Measurements from ENCODE around the gene TUBB. TPM values are rescaled to one million over a fixed set of nuclear protein-coding genes. Genes with fewer than 3 reads are reported as not detected.
"Not testable (repeated sequence)": the region's sequence is repeated elsewhere in the genome, so short reads cannot be mapped to it uniquely, and the experiment has no call there.

Gene TUBB
- total and polyA plus RNA-seq, 3 experiments from 2014 or later: 136 to 1,639 (median 1,610) TPM

GRCh38 chr6:30716879-30717128, 3.3 kb upstream of the TUBB start:
- H3K27me3 Mint-ChIP-seq: peaks cover 0 to 2% of the 10 kb centered on the region in 2 donors
- H3K36me3 Mint-ChIP-seq: peaks cover 11 to 57% (median 16%) of the 10 kb centered on the region in 3 donors
- H3K4me1 ChIP-seq (ENCODE audit: insufficient read depth, low read length): peaks cover 22% of the 10 kb centered on the region
- H3K27me3 ChIP-seq (ENCODE audit: insufficient read depth, low read length, poor library complexity, severe bottlenecking): no peaks in the 10 kb centered on the region
- peak overlapping the region; percentile 92 to 100 (median 99) for H3K27ac Mint-ChIP-seq
- ChIA-PET CTCF (interaction anchor here (0.7 to 17.1 kb wide), 11 partner anchors 10 to 235 kb away, joined by 3 to 697 read pairs (median 4); partner anchors contain the start of genes DHX16, IER3, MRPS18B and PPP1R10), POLR2A (interaction anchor here (0.7 to 7.4 kb wide), 17 partner anchors 15 to 223 kb away, joined by 3 to 70 read pairs (median 5); partner anchors contain the start of genes DHX16, GNL1, MRPS18B and PPP1R10)
- H3K9me3 Mint-ChIP-seq: no peaks in the 10 kb centered on the region
- H3K4me1 Mint-ChIP-seq: peaks cover 45 to 65% (median 49%) of the 10 kb centered on the region in 3 donors
- no peak for DNase-seq
- peak overlapping the region; percentile 92 for H3K27ac ChIP-seq (ENCODE audit: low read depth, low read length)
- H3K4me3 Mint-ChIP-seq: peak overlapping the region; percentile 90 to 98 (median 94)
- no peaks in the 10 kb centered on the region for H3K9me3 ChIP-seq (ENCODE audit: low read length)
- H3K36me3 ChIP-seq (ENCODE audit: insufficient read depth, low read length): peaks cover 20% of the 10 kb centered on the region
- peak overlapping the region; percentile 81 for H3K4me3 ChIP-seq (ENCODE audit: low read length)

- ChIA-PET POLR2A (interaction anchor here (0.5 to 7.4 kb wide), 21 partner anchors 13 to 224 kb away, joined by 3 to 70 read pairs (median 4); partner anchors contain the start of genes DHX16, GNL1, MRPS18B and PPP1R10), CTCF (interaction anchor here (0.7 to 17.1 kb wide), 11 partner anchors 10 to 235 kb away, joined by 3 to 697 read pairs (median 4); partner anchors contain the start of genes DHX16, IER3, MRPS18B and PPP1R10)
- H3K27ac ChIP-seq (ENCODE audit: low read depth, low read length): peak within 1 kb of the TSS; percentile 92
- H3K9me3 ChIP-seq (ENCODE audit: low read length): no peaks in the 10 kb centered on the region
- Mint-ChIP-seq H3K27ac (peak within 1 kb of the TSS; percentile 92 to 100 (median 99)), H3K4me3 (peak within 1 kb of the TSS; percentile 90 to 98 (median 94)), H3K4me1 (peaks cover 45 to 64% (median 46%) of the 10 kb centered on the region in 3 donors), H3K9me3 (no peaks in the 10 kb centered on the region), H3K36me3 (peaks cover 11 to 53% (median 14%) of the 10 kb centered on the region in 3 donors), H3K27me3 (peaks cover 0 to 2% of the 10 kb centered on the region in 2 donors)
- H3K27me3 ChIP-seq (ENCODE audit: insufficient read depth, low read length, poor library complexity, severe bottlenecking): no peaks in the 10 kb centered on the region
- H3K36me3 ChIP-seq (ENCODE audit: insufficient read depth, low read length): peaks cover 15% of the 10 kb centered on the region
- DNase-seq: peak; percentile 97 to 100 (median 99)
- peaks cover 20% of the 10 kb centered on the region for H3K4me1 ChIP-seq (ENCODE audit: insufficient read depth, low read length)
- H3K4me3 ChIP-seq (ENCODE audit: low read length): peak within 1 kb of the TSS; percentile 85
Observed at GRCh38 chr6:30717129-30717844, 2.9 kb upstream of the TUBB start, which contains the start of gene MDC1. Gene MDC1 (minus strand): TSS chr6:30717281. CDS start chr6:30715175, 2,106 bp downstream.

DNA sequence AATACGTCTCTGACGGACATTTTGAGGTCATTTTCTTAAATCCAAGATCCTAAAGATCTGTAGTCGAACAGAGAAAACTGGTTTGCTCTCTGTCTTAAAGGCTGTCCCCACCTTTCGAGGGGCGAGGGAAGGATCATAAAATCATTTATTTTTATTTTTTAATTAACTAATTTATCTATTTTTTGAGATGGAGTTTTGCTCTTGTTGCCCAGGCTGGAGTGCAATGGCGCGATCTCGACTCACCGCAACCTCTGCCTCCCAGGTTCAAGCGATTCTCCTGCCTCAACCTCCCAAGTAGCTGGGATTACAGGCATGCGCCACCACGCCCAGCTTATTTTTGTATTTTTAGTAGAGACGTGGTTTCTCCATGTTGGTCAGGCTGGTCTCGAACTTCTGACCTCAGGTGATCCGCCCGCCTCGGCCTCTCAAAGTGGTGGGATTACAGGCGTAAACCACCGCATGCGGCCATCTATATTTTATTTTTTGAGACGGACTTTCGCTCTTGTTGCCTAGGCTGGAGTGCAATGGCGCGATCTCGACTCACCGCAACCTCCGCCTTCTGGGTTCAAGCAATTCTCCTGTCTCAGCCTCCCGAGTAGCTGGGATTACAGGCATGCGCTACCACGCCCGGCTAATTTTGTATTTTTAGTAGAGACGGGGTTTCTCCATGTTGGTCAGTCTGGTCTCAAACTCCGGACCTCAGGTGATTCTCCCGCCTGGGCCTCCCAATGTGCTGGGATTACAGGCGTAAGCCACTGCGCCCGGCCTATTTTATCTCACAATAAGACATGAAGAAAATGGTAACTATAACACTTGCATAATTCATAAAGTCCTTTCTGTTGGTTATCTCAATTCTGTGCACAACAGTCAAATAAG, 2.1 kb upstream of the TUBB start:
- Histone ChIP-seq H3K27ac (ENCODE audit: low read depth, low read length) (peak overlapping the region; percentile 76), H3K4me1 (ENCODE audit: insufficient read depth, low read length) (peaks cover 24% of the 10 kb centered on the region), H3K36me3 (ENCODE audit: insufficient read depth, low read length) (peaks cover 11% of the 10 kb centered on the region), H3K4me3 (ENCODE audit: low read length) (peak overlapping the region; percentile 85)
- DNase-seq; H3K27me3 ChIP-seq (ENCODE audit: insufficient read depth, low read length, poor library complexity, severe bottlenecking); H3K27me3 Mint-ChIP-seq; H3K9me3 ChIP-seq (ENCODE audit: low read length); H3K9me3 Mint-ChIP-seq: not testable (repeated sequence)
- H3K4me1 Mint-ChIP-seq: peaks cover 46 to 64% (median 48%) of the 10 kb centered on the region in 3 donors
- POLR2A ChIA-PET: interaction anchor here (0.8 to 7.4 kb wide), 17 partner anchors 12 to 225 kb away, joined by 3 to 142 read pairs (median 6); partner anchors contain the start of genes DHX16, GNL1, MRPS18B and PPP1R10
- peak overlapping the region; percentile 98 to 100 (median 99) for H3K27ac Mint-ChIP-seq
- peaks cover 7 to 51% (median 15%) of the 10 kb centered on the region in 3 donors for H3K36me3 Mint-ChIP-seq
- CTCF ChIA-PET: interaction anchor here (1.1 to 17.1 kb wide), 5 partner anchors 13 to 236 kb away, joined by 3 to 697 read pairs (median 6); partner anchors contain the start of genes DHX16, MRPS18B and PPP1R10
- peak overlapping the region; percentile 90 to 98 (median 97) for H3K4me3 Mint-ChIP-seq

DNA sequence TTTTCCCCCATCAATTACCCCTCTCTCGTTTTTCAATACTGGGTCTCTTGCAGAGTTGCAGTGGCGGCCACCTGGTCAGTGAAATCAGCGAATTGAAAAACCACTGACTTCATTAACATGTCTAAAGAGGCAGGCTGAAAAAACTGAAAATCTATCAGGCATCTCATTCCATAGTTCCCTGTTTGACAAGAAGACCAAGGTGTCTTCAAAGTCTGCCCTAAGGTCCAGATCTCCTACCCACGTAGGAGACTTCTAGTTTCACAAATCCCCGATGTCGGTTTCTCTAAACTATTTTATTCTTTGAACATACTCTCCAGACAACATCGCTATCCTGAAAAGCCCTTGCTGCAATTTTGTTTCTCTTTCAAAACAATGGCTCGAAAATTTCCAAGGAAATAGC, 796 bp upstream of the TUBB start:
- Histone ChIP-seq H3K4me3 (ENCODE audit: low read length) (peak overlapping the region; percentile 95), H3K9me3 (ENCODE audit: low read length) (no peaks in the 10 kb centered on the region), H3K4me1 (ENCODE audit: insufficient read depth, low read length) (peaks cover 26% of the 10 kb centered on the region), H3K27ac (ENCODE audit: low read depth, low read length) (peak overlapping the region; percentile 73), H3K36me3 (ENCODE audit: insufficient read depth, low read length) (peaks cover 15% of the 10 kb centered on the region), H3K27me3 (ENCODE audit: insufficient read depth, low read length, poor library complexity, severe bottlenecking) (no peaks in the 10 kb centered on the region)
- Mint-ChIP-seq H3K27me3 (peaks cover 0 to 6% of the 10 kb centered on the region in 2 donors), H3K4me3 (peak overlapping the region; percentile 91 to 99 (median 98)), H3K27ac (peak overlapping the region; percentile 78 to 98 (median 96)), H3K9me3 (no peaks in the 10 kb centered on the region), H3K36me3 (peaks cover 5 to 53% (median 17%) of the 10 kb centered on the region in 3 donors), H3K4me1 (peaks cover 54 to 72% (median 57%) of the 10 kb centered on the region in 3 donors)
- CTCF ChIA-PET: interaction anchor here (1.1 to 17.1 kb wide), 2 partner anchors 42 to 105 kb away, joined by 3 to 697 read pairs; partner anchors contain the start of gene DHX16
- no peak for DNase-seq
- POLR2A ChIA-PET: interaction anchor here (2.5 to 7.4 kb wide), 4 partner anchors 28 to 104 kb away, joined by 8 to 142 read pairs (median 39); partner anchors contain the start of genes MRPS18B and PPP1R10

- Mint-ChIP-seq H3K9me3 (no peaks in the 10 kb centered on the region), H3K4me1 (peaks cover 58 to 76% (median 60%) of the 10 kb centered on the region in 3 donors), H3K4me3 (peak overlapping the region; percentile 91 to 99 (median 98)), H3K27me3 (peaks cover 0 to 6% of the 10 kb centered on the region in 2 donors), H3K36me3 (peaks cover 3 to 54% (median 20%) of the 10 kb centered on the region in 3 donors), H3K27ac (peak overlapping the region; percentile 70 to 98 (median 96))
- ChIA-PET CTCF (interaction anchor here (0.8 to 17.1 kb wide), 8 partner anchors 8 to 254 kb away, joined by 3 to 697 read pairs (median 14); partner anchors contain the start of genes DHX16, IER3 and NRM), POLR2A (interaction anchor here (0.6 to 7.4 kb wide), 10 partner anchors 10 to 109 kb away, joined by 3 to 142 read pairs (median 8); partner anchors contain the start of genes MRPS18B and PPP1R10)
- Histone ChIP-seq H3K9me3 (ENCODE audit: low read length) (no peaks in the 10 kb centered on the region), H3K4me1 (ENCODE audit: insufficient read depth, low read length) (peaks cover 37% of the 10 kb centered on the region), H3K4me3 (ENCODE audit: low read length) (peak overlapping the region; percentile 95), H3K36me3 (ENCODE audit: insufficient read depth, low read length) (peaks cover 27% of the 10 kb centered on the region), H3K27ac (ENCODE audit: low read depth, low read length) (peak overlapping the region; percentile 91), H3K27me3 (ENCODE audit: insufficient read depth, low read length, poor library complexity, severe bottlenecking) (no peaks in the 10 kb centered on the region)
- DNase-seq: peak in 4 of 5 donors; percentile 43 to 73 (median 52)
Observed at GRCh38 chr6:30720738-30721197, 616 bp downstream of the TUBB start.

DNA sequence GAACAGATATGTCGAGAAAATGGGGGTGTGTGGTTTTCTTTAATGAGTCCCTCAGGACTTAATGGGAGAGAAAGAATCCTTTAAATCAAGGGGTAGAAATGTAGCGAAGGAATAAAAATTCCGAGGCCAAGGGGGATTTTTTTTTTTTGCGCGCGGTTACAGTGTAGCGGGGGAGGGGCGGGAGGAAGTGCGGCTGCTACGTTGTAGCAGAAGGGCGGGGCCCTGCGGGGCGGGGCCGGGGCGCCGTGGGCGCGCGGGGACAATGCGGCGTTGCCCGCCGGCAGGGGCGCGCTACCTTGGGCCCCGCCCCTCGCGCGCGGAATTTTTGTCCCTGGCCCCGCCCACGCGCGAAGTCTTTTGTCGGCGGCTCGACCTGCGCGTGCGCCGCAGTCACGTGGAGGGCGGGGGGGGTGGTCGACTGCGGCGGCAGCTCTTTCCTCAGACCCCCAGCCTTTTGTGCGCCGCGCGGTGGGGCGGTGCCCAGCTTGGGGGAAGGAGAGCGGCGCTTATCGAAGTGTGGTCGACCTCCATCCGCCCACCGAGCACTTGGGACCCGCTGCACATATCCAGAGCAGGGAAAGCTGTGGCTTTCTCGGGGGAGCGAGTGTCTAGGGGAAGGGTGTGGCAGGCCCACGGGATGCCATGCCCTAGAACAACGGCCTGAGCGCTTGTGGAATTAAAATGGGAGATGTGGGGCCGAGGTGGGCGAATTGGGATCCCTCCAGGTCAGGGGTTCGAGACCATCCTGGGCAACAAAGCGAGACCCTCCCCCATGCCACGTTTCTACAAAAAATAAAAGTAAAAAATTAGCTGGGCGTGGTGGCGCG, 1.3 kb downstream of the TUBB start:
- peak overlapping the region; percentile 91 for H3K27ac ChIP-seq (ENCODE audit: low read depth, low read length)
- Mint-ChIP-seq H3K4me3 (peak overlapping the region; percentile 91 to 99 (median 98)), H3K27ac (peak overlapping the region; percentile 70 to 98 (median 96)), H3K36me3 (peaks cover 3 to 58% (median 19%) of the 10 kb centered on the region in 3 donors), H3K4me1 (peaks cover 54 to 75% (median 55%) of the 10 kb centered on the region in 3 donors), H3K9me3 (no peaks in the 10 kb centered on the region), H3K27me3 (peaks cover 0 to 6% of the 10 kb centered on the region in 2 donors)
- no peaks in the 10 kb centered on the region for H3K9me3 ChIP-seq (ENCODE audit: low read length)
- CTCF ChIA-PET: interaction anchor here (0.6 to 17.1 kb wide), 35 partner anchors 9 to 270 kb away, joined by 3 to 697 read pairs (median 4); partner anchors contain the start of genes DHX16, GNL1, IER3 and NRM
- DNase-seq: peak; percentile 93 to 96 (median 96)
- POLR2A ChIA-PET: interaction anchor here (0.5 to 7.4 kb wide), 16 partner anchors 9 to 220 kb away, joined by 3 to 142 read pairs (median 4); partner anchors contain the start of genes MRPS18B and PPP1R10
- H3K36me3 ChIP-seq (ENCODE audit: insufficient read depth, low read length): peaks cover 28% of the 10 kb centered on the region
- peak overlapping the region; percentile 95 for H3K4me3 ChIP-seq (ENCODE audit: low read length)
- H3K4me1 ChIP-seq (ENCODE audit: insufficient read depth, low read length): peaks cover 35% of the 10 kb centered on the region
- H3K27me3 ChIP-seq (ENCODE audit: insufficient read depth, low read length, poor library complexity, severe bottlenecking): no peaks in the 10 kb centered on the region

Data from CD8-positive, alpha-beta memory T cell (primary cell).